Gastrocnemius medialis (tissue), 4 donors: ENCODE results near the gene ADAMTS2. TPM values are rescaled to one million over a fixed set of nuclear protein-coding genes. Genes with fewer than 3 reads are reported as not detected.

Experiments
- ATAC-seq, 2 donors: fragments of 150-250 bp; one replicate each; pipeline ENCODE4 v1.9.1; 2016
- DNase-seq, 2 donors: peaks; one replicate each; pipeline ENCODE4 v3.0.0-alpha.2; 2019
- H3K27ac ChIP-seq, 4 donors: fragments of 200-600 bp; sonication (generic); 1 replicate in 1 of 4; 2 replicates in 3 of 4; pipeline ENCODE4 v1.5.1; 2016 to 2018; ENCODE audit warnings: mild to moderate bottlenecking in 2 of 4, moderate library complexity in 1 of 4
- H3K27me3 ChIP-seq, 3 donors: fragments of 200-600 bp; sonication (generic) in 2 of 3; 1 replicate in 1 of 3; 2 replicates in 2 of 3; pipeline versions ENCODE4 v1.5.1 to v1.6.0; 2016 to 2019; ENCODE audit warnings: mild to moderate bottlenecking in 1 of 3, moderate library complexity in 1 of 3
- H3K36me3 ChIP-seq, 2 donors: fragments of 200-600 bp; sonication (generic) in 1 of 2; one replicate each; pipeline ENCODE4 v1.5.1; 2017 to 2018
- H3K4me1 ChIP-seq, 2 donors: fragments of 200-600 bp; sonication (generic) in 1 of 2; one replicate each; pipeline ENCODE4 v1.5.1; 2016 to 2017; ENCODE audit warnings: mild to moderate bottlenecking in 2 of 2
- H3K4me3 ChIP-seq, 4 donors: fragments of 200-600 bp; sonication (generic) in 3 of 4; 1 replicate in 1 of 4; 2 replicates in 3 of 4; pipeline ENCODE4 v1.5.1; 2016 to 2019; ENCODE audit warnings: mild to moderate bottlenecking in 2 of 4
- H3K9me3 ChIP-seq, 3 donors: fragments of 200-600 bp; sonication (generic) in 2 of 3; 1 replicate in 1 of 3; 2 replicates in 2 of 3; pipeline ENCODE4 v1.5.1; 2016 to 2019
- POLR2A ChIP-seq, 2 donors: fragments of 450-650 bp; IDR thresholded peaks; one replicate each; pipeline ENCODE4 v1.6.1; 2017; ENCODE audit warnings: antibody characterized with exemption in 2 of 2, mild to moderate bottlenecking in 2 of 2, moderate library complexity in 2 of 2
- in situ Hi-C, 4 donors: fragments of 200-750 bp; cut with MboI; loops; one replicate each; pipeline versions ENCODE4 v1.15.0 to v1.8.0; 2017; ENCODE audit warnings: low sequenced_read_pairs in 4 of 4
- intact Hi-C: fragments of 100-400 bp; cut with DNase I; formaldehyde crosslinking; loops from one replicate; pipeline ENCODE4 v1.15.1; 2023; ENCODE audit warnings: low total_unique reads
- total RNA-seq, 4 donors: library from RNA; depleted of rRNA; stranded (reverse); fragments of >200 nt; gene quantifications; one replicate each; pipeline versions ENCODE4 v1.1.0 to v1.2.3, GENCODE V29; 2016
- TF ChIP-seq, protein P1 (sequence below), 5 experiments: fragments of 450-650 bp in 3 of 5; fragments of 200-600 bp in 2 of 5; sonication (generic) in 2 of 5; IDR thresholded peaks in 4 of 5; conservative IDR thresholded peaks in 1 of 5; 1 replicate in 4 of 5; 2 replicates in 1 of 5; pipeline ENCODE4 v1.5.1; 2016 to 2019; ENCODE audit warnings: antibody characterized with exemption in 5 of 5, mild to moderate bottlenecking in 3 of 5, moderate library complexity in 3 of 5

The ADAMTS2 gene
- total RNA-seq, 4 donors from 2014 or later, result 0.78 to 3.8 (median 2.0) TPM

DNA sequence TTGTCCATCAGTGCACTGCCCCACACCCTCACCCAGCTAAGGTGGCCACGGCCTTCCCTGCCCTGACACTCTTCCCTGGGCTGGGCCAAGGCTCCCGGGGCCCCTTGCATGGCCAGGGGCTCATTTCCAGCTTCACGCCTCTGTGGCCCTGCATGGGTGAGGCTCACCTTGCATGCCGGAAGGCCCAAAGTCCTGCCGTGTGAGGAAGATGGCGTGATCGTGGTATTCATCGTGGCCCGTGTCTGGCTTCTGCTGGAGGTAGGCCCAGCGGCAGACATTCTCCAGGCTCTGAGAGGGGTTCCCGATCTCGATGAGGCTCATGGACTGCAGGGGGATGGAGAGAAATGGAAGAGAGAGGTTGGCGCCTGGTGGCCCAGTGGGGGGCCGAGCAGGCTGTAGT, 186.7 kb downstream of the ADAMTS2 start:
- no peak overlapping the region for H3K4me3 ChIP-seq
- intact Hi-C loops, result no loop called here
- no peaks in the 10 kb centered on the region for H3K4me1 ChIP-seq
- in situ Hi-C loops, result no loop called here
- DNase-seq (no peak), ATAC-seq (no peak)
- TF ChIP-seq, protein P1, sequence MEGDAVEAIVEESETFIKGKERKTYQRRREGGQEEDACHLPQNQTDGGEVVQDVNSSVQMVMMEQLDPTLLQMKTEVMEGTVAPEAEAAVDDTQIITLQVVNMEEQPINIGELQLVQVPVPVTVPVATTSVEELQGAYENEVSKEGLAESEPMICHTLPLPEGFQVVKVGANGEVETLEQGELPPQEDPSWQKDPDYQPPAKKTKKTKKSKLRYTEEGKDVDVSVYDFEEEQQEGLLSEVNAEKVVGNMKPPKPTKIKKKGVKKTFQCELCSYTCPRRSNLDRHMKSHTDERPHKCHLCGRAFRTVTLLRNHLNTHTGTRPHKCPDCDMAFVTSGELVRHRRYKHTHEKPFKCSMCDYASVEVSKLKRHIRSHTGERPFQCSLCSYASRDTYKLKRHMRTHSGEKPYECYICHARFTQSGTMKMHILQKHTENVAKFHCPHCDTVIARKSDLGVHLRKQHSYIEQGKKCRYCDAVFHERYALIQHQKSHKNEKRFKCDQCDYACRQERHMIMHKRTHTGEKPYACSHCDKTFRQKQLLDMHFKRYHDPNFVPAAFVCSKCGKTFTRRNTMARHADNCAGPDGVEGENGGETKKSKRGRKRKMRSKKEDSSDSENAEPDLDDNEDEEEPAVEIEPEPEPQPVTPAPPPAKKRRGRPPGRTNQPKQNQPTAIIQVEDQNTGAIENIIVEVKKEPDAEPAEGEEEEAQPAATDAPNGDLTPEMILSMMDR (IDR thresholded peaks at IDR 0.05 in 4 of 5, conservative IDR thresholded peaks at IDR 0.05 in 1 of 5), result no peak
- TF ChIP-seq POLR2A (IDR thresholded peaks at IDR 0.05), result no peak
- no peaks in the 10 kb centered on the region for H3K27me3 ChIP-seq
- no peaks in the 10 kb centered on the region for H3K9me3 ChIP-seq
- no peaks in the 10 kb centered on the region for H3K36me3 ChIP-seq
- no peak overlapping the region for H3K27ac ChIP-seq

DNA sequence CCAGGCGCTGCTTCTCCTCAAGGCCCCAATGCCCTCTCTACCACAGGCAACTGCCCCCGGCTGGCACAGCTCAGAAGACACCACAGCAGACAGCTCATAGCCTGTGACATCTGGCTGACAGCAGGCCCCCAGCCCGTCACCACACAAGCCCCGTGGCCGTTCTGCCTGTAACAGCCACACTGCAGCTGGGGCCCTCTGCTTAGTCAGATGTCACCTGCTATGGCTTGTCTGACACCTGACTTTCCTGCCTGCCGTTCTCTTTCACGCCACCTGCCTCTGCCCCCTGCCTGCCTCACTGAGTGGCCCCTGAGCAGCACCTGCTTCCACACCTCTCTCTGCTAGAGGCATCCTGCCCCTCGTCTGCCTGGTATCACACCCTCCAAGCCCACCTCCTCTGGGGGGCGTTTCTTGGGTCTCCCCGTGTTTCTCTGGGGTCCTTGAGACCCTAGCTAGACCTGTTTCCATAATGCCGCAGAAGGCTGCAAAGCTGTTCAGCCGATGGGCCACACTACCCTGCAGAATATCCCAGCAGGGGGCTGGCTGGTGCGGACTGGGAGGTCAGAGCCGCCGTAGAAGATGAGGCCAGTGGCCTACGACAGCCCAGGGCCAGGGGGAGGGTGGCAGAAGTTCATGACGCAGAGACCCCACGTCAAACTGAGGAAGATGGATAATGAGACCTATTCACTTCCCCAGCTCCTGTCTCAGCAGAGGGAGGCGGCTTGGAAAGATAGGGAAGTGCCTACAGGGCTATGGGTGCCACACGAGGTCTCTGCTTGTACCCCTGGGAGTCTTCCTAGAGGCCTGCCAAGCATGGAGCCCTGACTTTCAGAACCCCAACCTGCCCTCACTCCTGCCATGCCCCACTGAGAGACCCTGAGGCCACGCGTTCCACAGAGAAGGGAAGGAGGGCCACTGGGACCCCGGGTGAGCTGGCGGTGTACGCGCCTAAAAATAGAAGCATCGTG, 190.0 kb downstream of the ADAMTS2 start:
- intact Hi-C loops (no loop called here), in situ Hi-C loops (no loop called here)
- Histone ChIP-seq H3K27me3 (no peaks in the 10 kb centered on the region), H3K27ac (no peak overlapping the region), H3K36me3 (no peaks in the 10 kb centered on the region), H3K4me3 (no peak overlapping the region), H3K9me3 (no peaks in the 10 kb centered on the region), H3K4me1 (no peaks in the 10 kb centered on the region)
- no peak for TF ChIP-seq POLR2A (IDR thresholded peaks at IDR 0.05)
- TF ChIP-seq, protein P1 (IDR thresholded peaks at IDR 0.05 in 4 of 5, conservative IDR thresholded peaks at IDR 0.05 in 1 of 5), result no peak
- no peak for ATAC-seq
- no peak for DNase-seq

- TF ChIP-seq, protein P1 (IDR thresholded peaks at IDR 0.05 in 4 of 5, conservative IDR thresholded peaks at IDR 0.05 in 1 of 5), result no peak
- no peak for TF ChIP-seq POLR2A (IDR thresholded peaks at IDR 0.05)
- ATAC-seq, result no peak
- no peak for DNase-seq
- Histone ChIP-seq H3K9me3 (no peaks in the 10 kb centered on the region), H3K4me1 (no peaks in the 10 kb centered on the region), H3K27me3 (no peaks in the 10 kb centered on the region), H3K36me3 (no peaks in the 10 kb centered on the region), H3K4me3 (no peak overlapping the region), H3K27ac (no peak overlapping the region)
- intact Hi-C loops (no loop called here), in situ Hi-C loops (no loop called here)
Measured at GRCh38 chr5:179154346-179154990, 190.8 kb downstream of the ADAMTS2 start.

GRCh38 chr5:179153921-179154345, 191.3 kb downstream of the ADAMTS2 start:
- ATAC-seq, result no peak
- Histone ChIP-seq H3K9me3 (no peaks in the 10 kb centered on the region), H3K27ac (no peak overlapping the region), H3K4me3 (no peak overlapping the region), H3K4me1 (no peaks in the 10 kb centered on the region), H3K27me3 (no peaks in the 10 kb centered on the region), H3K36me3 (no peaks in the 10 kb centered on the region)
- no peak for TF ChIP-seq POLR2A (IDR thresholded peaks at IDR 0.05)
- TF ChIP-seq, protein P1 (IDR thresholded peaks at IDR 0.05 in 4 of 5, conservative IDR thresholded peaks at IDR 0.05 in 1 of 5), result no peak
- in situ Hi-C loops, result no loop called here
- intact Hi-C loops, result no loop called here
- no peak for DNase-seq
